ENCODE data around the gene HEY2. TPM values are rescaled to one million over a fixed set of nuclear protein-coding genes. Genes with fewer than 3 reads are reported as not detected.
A peak's percentile ranks its signal among the peaks of the same experiment; 100 is the strongest.

Gene HEY2
- total and polyA plus RNA-seq, 2 donors (not counting 3 experiments of a cell fraction or from before 2014, with no cell fraction given) = 0.07 TPM; not detected in 1

DNA sequence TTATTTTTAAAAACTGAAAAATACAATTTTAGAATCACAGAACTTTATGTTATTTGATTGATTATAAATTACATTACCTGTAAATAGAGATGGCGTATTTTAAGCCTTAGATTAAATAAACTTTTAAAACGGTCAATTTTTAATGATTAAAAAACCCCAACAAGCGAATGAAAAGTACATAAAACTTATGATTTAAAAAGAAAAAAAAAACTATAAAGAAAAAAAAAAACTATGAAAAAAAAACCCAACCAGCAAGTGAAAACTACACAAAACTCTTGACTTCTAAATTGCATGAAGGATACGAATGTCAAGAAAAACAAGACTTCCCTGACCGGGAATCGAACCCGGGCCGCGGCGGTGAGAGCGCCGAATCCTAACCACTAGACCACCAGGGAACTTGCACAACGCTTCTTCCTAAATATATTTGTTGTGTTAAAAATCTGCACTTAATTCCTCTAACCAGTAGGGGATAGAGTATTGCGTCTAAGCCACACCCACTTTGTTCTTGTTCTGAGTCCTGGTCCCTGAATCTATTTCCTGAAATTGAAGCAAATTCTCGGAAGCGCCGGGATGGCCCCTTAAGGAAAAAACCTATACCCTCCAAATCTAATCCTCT, 30.6 kb downstream of the HEY2 start:
- H3K36me3 ChIP-seq (ENCODE audit: control insufficient read depth in 2 of 2, extremely low read depth in 1 of 2, insufficient read depth in 2 of 2, low read length in 2 of 2) = no peaks in the 10 kb centered on the region
- H3K4me1 ChIP-seq (ENCODE audit: control insufficient read depth, extremely low read depth, insufficient read depth, low read length) = peaks cover 8% of the 10 kb centered on the region
- H3K79me2 ChIP-seq (ENCODE audit: control insufficient read depth, insufficient read depth, low read length) = no peaks in the 10 kb centered on the region
- POLR2A ChIA-PET = no interaction called here
- BruUV-seq (replicated peaks) = no TSS peak
- peak; percentile 96 for DNase-seq (ENCODE audit: low read depth, low spot score)
- no peaks in the 10 kb centered on the region for H3K9me1 ChIP-seq (replicated peaks; ENCODE audit: control insufficient read depth, extremely low read depth, insufficient read depth, low read length)
- H3K9ac ChIP-seq (replicated peaks; ENCODE audit: extremely low read depth, insufficient read depth, low read length) = peak overlapping the region; percentile 96
- no peaks in the 10 kb centered on the region for H4K20me1 ChIP-seq (replicated peaks; ENCODE audit: control insufficient read depth, extremely low read depth, insufficient read depth, low read length)
- H3K4me3 ChIP-seq (replicated peaks in 1 of 3; ENCODE audit: insufficient read depth in 1 of 3, low read depth in 1 of 3, low read length in 3 of 3) = peak overlapping the region; percentile 62 to 95 (median 84)
- CTCF ChIA-PET = interaction anchor here (1.1 to 4.2 kb wide), 10 partner anchors 10 to 468 kb away, joined by 3 to 46 read pairs (median 10); partner anchors contain the start of genes HINT3 and NCOA7
- dilution Hi-C loops (cut with MboI; ENCODE audit: extremely low pct_ligation_motif_present, low sequenced_read_pairs) (no loop called here), intact Hi-C loops (cut with micrococcal nuclease) (loop anchor here (1.0 to 10.0 kb wide), 4 partner anchors 31 to 395 kb away; partner anchors contain the start of genes HEY2 and HINT3)
- peak; percentile 91 for FAIRE-seq
- TF ChIP-seq, protein P1, sequence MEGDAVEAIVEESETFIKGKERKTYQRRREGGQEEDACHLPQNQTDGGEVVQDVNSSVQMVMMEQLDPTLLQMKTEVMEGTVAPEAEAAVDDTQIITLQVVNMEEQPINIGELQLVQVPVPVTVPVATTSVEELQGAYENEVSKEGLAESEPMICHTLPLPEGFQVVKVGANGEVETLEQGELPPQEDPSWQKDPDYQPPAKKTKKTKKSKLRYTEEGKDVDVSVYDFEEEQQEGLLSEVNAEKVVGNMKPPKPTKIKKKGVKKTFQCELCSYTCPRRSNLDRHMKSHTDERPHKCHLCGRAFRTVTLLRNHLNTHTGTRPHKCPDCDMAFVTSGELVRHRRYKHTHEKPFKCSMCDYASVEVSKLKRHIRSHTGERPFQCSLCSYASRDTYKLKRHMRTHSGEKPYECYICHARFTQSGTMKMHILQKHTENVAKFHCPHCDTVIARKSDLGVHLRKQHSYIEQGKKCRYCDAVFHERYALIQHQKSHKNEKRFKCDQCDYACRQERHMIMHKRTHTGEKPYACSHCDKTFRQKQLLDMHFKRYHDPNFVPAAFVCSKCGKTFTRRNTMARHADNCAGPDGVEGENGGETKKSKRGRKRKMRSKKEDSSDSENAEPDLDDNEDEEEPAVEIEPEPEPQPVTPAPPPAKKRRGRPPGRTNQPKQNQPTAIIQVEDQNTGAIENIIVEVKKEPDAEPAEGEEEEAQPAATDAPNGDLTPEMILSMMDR (IDR thresholded peaks at IDR 0.05; ENCODE audit: extremely low read depth in 1 of 2, insufficient read depth in 1 of 2, low read depth in 1 of 2, low read length in 2 of 2) = peak in 1 of 2 donors; percentile 5
- TF ChIP-seq, protein P2, sequence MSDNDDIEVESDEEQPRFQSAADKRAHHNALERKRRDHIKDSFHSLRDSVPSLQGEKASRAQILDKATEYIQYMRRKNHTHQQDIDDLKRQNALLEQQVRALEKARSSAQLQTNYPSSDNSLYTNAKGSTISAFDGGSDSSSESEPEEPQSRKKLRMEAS (IDR thresholded peaks at IDR 0.05; ENCODE audit: insufficient read depth, insufficient read length) = no peak
- TF ChIP-seq POLR2AphosphoS5 (IDR thresholded peaks at IDR 0.05; ENCODE audit: insufficient read depth, low read depth, low read length) (peak; percentile 11), GATA2 (IDR thresholded peaks at IDR 0.05; ENCODE audit: insufficient read depth, insufficient read length, low read depth, low read length) (peak; percentile 54)
- peak overlapping the region; percentile 77 for H2AFZ ChIP-seq (ENCODE audit: low read depth, low read length)
- peaks cover 8 to 10% of the 10 kb centered on the region in 2 experiments for H3K27me3 ChIP-seq (ENCODE audit: control insufficient read depth in 2 of 2, insufficient read depth in 2 of 2, low read length in 2 of 2)
- H3K4me2 ChIP-seq (ENCODE audit: insufficient read depth, low read length) = peak overlapping the region; percentile 95
- peak overlapping the region; percentile 94 for H3K27ac ChIP-seq (ENCODE audit: insufficient read depth, low read depth, low read length)
- H3K9me3 ChIP-seq (replicated peaks; ENCODE audit: control insufficient read depth, insufficient read depth, low read length) = no peaks in the 10 kb centered on the region

Data from endothelial cell of umbilical vein (primary cell).